ENCODE results near the gene SEMA3D. TPM values are rescaled to one million over a fixed set of nuclear protein-coding genes. Genes with fewer than 3 reads are reported as not detected.

SEMA3D gene
- total RNA-seq, 1 donor from 2014 or later, result 9.4 TPM

DNA sequence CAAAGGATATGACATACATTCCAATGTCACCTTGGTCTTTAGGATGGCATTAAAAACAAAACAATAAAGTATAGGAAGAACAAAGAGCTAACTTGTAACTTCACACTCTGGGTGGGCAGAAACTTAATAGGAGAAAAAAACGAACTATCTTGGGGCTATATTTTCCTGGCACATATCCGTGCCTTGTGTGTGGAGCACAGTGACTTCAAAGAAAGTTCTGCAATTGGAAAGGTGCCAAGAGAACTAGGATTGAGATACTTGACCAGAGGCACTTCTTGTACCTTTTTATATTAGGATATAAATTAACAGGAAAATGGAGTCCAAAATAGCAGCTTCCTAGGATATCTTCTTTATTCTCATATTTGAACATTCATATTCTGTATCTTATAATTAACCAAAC, 148.4 kb downstream of the SEMA3D start:
- DNase-seq (ENCODE audit: low read depth in 2 of 2), result no peak

DNA sequence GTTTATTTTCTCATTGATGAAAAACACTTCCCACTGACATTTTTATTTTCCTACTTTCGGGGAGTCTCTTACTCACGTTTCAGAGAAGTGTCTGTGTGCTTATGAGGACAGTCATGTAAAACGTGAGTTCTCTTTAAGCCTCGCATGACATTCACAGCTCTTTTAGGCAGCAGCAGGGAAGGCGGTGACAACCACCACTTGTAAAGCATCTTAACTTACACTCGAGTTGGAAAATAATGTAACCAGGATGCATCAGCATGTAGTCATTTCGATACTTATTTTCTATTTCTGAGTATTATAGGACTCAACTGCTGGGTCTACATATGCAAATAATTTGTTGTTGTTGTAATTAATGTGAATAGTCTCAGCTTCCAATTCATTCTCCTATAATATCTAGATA, 153.6 kb downstream of the SEMA3D start:
- DNase-seq (ENCODE audit: low read depth in 2 of 2), result no peak

DNA sequence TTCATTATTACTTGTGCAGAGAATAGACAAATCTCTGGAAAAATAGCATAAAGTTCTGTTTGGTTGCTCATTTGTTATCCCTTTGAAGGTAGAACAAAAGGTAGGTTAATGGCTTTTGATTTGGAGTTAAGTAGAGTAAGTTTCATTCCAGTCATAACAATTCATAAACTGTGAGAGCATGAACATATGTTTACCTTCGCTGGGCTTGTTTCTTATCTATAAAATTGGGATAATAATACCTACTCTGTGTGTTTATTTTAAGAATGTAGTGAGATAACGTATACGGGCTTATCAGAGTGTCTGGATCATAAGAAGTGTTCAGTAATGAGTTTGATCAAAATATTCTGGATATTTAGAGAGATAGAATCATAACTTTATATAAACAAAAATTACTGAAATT, 155.4 kb downstream of the SEMA3D start:
- no peak for DNase-seq (ENCODE audit: low read depth in 2 of 2)

DNA sequence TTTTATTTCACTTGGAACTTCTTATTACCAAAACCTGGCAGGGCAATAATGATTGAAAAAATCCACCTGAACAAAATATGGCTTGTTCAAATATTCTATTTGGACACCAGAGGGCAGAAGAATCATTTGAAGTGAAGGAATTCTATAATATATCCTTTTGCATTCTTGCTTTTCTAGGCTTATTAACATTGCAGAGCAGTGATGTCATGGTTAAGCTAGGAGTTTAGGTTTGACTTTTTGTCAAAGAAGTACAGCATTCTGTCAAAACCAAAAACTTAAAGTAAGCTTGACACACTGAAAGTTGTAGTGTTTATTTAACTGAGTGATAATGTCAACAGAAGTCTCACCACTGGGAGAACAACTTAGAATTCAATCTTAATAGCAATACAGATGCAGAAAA, 156.0 kb downstream of the SEMA3D start:
- peak; percentile 26 to 46 for DNase-seq (ENCODE audit: low read depth in 2 of 2)

DNA sequence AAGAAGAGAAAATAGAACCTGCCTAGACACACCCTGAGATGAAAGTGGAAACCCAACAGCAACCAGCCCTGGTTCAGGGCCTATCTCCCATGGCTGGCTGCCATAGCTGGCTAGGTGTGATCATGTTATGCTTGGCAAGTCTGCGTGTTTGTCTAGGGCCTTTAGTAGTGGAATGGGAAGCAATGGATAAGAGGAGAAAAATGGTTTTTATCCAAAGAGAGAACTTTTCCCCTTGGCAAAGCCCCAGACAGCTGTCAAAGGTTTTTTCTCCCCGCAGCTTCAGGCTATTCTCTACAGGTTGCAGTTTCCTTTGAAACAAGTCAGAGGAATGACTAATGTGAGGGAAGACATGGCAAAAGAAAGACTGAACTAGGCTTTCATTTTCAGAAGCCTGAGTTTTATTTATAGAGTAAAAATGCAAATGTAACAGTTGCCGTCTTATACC, 161.5 kb downstream of the SEMA3D start:
- DNase-seq (ENCODE audit: low read depth in 2 of 2), result peak; percentile 72 to 87

DNA sequence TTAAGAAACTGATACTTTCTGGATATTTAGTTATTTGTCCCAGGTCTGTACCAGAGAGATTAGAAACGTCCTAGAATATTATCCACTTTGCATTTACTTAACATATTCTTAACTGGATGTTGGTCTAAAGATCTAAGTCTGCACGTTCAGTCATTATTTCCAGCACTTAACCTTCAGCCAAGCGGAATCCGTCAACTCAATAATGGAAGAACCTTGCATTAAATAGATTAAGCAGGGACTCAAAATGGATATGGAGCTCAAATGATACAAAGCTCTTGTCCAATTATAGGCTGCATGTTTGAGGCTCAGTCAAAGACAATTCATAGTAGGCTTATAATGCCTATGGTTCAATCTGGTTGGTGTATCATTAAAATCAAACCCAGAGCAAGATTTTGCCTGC, 162.9 kb downstream of the SEMA3D start:
- DNase-seq (ENCODE audit: low read depth in 2 of 2), result no peak

DNA sequence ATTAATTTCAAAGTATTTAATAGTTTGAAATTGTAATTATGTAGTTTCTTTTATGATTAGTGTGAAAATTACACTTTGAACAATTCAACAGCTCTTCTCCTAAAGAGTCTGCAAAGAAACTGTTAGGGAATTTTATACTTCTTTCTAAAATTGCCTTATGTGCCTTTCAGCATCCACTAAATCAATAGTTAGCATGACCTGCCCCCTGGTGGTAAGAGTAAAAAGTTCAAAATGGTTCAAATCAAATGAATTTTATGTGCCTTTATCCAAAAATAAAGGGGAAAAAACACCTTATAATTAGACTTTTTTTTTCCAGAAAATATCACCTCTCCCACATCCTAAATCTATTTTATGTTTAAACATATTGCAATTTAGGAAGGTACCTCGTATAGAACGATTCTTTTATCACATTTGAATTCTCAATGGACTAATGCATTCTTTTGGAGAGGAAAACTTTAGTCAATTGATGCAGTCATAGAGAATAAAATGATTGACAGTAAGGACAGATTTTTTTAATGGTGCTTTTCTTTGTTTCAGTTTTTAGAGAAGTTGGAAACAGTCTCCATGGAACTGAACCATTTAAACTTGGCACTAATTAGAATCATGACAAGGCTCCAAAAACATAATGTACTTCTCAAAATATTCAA, 163.7 kb downstream of the SEMA3D start:
- DNase-seq (ENCODE audit: low read depth in 2 of 2), result peak; percentile 43 to 55

DNA sequence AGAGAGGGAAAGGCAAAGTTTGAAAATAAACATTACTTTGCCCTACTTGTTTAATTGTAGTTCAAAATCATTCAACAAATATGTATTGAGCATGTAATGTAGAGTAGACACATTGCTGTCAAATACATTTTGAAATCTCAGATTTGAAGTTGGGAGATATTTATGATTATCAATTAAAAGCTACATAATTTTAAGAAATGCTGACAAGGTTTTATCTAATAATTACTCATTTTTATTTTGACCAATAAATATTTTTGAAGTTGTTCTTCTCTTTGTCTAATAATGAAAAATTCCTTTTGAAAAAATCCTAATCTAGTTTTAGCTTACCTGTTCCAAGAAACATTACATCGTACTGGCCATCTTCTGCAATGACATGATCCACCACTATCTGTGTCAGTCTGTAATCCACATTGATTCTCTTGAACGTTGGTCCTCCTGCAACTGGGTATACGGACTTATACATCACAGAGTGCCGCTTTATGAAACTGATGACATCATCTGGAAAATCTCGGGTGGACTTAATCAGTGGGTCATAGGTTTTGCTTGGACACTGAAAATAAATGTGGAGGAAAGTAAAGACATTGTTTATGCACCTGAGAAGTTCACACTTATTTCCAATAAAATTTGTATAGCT, 164.7 kb downstream of the SEMA3D start:
- DNase-seq (ENCODE audit: low read depth in 2 of 2), result no peak

DNA sequence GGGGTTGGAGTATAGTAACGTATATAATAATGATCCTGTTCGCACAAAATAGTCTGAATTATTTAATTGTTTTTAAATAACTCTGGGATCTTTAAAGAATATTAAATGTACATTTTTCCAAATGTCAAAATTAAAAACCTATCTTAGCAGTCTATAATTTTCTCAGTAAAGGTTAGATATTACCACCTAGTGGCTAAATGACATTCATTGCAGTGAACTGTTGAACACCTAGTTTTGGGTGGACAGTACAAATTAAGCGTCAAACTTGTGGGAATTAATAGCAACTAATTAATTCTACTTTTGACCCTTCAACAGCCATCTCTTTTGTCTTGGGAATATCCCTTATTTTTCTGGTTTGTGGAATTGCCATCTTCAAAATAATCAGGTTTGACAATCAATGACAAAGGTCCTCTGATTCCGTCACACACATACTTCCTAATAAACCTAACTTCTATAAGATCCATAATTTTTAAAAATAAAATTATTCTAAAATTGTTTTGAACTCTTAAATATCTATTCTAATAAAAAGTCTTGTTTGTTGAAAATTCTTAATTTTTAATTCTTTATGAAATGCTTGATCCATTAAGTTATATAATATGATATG, 165.7 kb downstream of the SEMA3D start:
- DNase-seq (ENCODE audit: low read depth in 2 of 2), result peak; percentile 26 to 30

DNA sequence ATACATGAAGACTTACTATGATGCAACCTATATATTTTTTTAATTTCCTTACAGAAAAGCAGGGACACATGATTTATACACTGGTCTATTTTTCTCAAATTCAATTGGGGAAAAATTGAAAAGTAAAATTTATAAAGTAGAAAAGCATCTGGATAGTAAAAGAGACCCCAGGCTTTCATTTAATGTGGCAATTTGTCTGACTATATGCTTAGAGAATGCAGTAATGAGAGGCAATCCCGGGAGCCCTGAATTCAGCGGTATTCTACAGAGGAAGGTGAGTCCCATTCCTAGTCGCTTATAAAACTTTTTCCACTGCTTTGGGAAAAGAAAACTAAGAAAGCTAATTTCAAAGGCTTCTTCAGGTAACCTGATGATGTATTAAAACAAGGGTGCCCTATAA, 167.1 kb downstream of the SEMA3D start:
- no peak for DNase-seq (ENCODE audit: low read depth in 2 of 2)

DNA sequence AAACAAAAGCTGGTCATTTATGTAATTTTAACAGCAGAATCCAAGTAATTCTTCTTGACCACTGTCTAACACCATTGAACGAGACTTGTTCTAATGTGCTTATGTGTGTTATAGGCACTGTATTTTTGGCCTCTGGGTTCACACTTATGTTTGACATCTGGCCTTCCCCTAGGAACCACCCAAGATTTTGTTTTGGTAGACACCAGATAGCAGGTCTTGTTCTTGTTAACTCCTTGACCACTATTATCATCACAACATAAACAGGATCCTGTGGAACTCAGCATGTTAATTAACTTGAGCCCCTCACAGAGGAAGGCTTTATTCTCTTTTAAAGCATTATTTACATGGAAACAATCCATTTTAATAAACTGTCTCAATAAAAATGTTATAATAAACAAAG, 167.7 kb downstream of the SEMA3D start:
- no peak for DNase-seq (ENCODE audit: low read depth in 2 of 2)

DNA sequence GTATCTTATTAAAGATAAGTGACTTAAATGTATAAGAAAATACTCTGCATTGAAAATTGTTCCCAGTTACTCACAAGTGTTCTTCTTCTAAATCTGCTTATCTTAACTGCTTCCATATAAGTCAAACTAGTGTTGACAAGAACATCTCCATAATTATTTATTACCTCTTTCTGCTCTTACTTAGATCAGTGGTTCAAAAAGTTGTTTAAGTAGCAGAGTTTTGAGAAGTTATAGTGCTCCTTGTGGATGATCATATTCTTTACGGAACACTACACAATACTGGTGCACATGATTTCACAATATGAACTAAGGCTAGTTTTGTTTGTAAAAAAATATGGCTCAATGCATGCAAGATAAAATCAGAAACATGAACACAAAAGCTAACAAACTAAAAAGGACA, 168.4 kb downstream of the SEMA3D start:
- no peak for DNase-seq (ENCODE audit: low read depth in 2 of 2)

DNA sequence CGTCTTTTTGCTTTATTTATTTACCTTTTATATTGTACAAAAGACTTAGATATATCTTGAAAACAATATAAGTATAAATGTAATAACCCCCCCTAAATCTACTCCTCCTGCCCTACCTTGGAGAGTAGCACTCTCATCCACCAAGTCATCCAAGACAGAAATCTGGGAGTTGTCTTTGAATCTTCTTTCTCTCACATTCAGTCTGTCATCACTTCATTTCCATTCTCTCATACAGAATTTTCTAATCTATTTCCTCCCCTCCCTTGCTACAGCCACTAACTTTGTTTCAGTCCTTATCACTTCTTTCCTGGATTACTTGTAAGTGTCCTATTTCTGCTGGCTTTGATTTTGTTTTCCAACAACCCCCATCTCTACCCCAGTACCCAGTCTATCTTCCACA, 170.6 kb downstream of the SEMA3D start:
- DNase-seq (ENCODE audit: low read depth in 2 of 2), result no peak

DNA sequence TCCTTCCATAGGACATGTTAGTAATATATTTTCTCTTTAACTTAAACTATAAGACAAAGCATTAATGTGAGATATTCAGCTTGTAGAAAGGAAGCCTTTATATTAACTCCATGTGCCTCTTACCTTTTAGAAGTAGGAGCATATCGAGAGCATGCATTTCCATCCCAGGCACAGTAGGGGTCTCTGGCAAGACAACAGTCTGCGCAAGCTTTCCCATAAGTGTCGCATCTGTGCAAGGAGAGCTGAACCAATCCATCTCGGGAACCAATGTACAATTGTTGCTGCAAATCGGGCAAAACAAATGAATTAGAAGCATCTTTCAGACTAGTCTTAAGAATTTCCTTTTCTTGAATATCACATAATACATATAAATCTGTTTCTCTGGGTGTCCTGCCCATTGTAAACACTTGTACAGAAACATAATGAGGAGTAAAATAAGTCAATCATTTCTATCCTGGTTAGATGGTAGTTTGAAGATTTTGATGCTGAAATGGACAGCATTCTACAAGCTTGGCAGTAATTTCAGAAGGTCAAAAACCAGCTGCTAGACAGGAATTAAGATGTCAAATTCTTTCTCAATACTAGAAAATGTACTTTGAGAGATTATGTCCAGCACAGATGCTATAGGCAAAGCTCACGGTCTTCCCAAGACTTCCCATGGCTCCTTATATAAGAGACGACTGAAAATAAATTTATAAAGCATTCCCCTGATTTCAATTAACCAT, 171.8 kb downstream of the SEMA3D start:
- DNase-seq (ENCODE audit: low read depth in 2 of 2), result no peak

DNA sequence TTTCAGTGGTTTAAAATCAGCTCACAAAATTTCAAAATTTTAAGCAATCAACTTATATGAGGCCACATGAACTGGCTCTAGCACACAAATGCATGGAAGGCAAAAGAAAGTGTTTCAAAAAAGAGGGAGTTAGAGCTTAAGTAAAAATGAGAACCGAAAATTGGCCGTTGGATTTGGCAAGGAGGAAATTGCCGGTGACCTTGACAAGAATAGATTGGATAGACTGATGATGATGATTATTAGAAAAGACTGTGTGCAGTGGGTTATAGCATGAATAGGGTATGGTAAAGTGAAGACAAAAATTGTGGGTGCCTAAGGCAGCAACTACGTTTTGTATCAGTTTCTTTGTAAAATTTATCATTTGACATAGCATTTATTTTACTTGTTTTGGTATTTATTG, 175.7 kb downstream of the SEMA3D start:
- DNase-seq (ENCODE audit: low read depth in 2 of 2), result no peak

DNA sequence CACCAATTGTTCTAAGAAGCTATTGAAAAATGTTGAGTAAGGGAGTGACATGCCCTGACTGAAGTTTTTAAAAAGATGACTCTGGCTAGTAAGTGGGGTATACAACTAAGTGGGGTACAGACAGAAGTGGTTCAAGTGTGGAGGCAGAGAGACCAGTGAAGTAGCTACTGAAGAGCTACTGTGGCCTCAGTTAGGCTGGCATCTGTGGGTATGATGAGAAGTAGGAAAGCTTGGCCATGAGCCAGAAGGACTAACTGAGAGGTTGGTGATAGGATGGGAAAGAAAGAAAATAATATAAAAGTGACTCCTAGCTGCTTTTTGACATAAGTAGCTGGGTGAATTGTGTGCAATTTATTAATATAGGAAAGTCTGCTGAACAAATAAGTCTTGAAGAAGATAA, 176.6 kb downstream of the SEMA3D start:
- DNase-seq (ENCODE audit: low read depth in 2 of 2), result no peak

DNA sequence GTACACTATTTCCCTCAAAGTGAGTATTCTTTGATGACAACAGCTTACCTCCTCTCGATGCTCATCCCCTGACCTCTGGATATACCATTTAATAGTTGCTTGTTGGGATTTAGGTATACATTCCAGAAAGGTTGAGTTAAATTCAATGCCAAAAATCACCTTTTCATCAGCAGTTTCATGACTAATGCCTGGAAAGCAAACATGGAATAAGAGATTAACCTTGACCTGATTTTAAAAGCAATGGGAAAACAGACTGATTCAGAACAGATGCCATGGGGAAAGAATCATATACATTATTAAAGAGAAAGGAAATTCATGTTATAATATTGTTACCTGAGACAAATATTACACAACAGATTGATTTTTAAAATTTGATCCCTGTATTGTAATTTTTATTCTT, 180.1 kb downstream of the SEMA3D start:
- DNase-seq (ENCODE audit: low read depth in 2 of 2), result no peak

DNA sequence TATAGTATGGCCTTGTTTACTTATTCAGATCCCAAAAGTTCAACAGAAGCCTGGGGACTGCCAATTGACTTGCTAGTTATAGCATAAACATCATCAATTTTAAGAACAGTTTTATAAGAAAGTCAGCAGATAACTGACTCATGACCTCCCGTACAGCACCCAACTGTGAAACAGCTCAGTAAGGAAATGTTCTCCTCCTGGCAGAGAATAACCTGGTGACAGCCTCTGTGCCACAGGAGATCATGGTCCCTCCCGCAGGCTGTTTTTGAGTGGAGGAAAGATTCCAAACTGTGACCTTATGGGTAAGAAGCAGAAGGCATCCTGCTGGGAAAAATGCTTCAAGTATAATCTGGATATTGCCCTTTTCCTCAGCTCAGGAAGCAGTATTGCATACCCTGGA, 182.5 kb downstream of the SEMA3D start:
- DNase-seq (ENCODE audit: low read depth in 2 of 2), result no peak

DNA sequence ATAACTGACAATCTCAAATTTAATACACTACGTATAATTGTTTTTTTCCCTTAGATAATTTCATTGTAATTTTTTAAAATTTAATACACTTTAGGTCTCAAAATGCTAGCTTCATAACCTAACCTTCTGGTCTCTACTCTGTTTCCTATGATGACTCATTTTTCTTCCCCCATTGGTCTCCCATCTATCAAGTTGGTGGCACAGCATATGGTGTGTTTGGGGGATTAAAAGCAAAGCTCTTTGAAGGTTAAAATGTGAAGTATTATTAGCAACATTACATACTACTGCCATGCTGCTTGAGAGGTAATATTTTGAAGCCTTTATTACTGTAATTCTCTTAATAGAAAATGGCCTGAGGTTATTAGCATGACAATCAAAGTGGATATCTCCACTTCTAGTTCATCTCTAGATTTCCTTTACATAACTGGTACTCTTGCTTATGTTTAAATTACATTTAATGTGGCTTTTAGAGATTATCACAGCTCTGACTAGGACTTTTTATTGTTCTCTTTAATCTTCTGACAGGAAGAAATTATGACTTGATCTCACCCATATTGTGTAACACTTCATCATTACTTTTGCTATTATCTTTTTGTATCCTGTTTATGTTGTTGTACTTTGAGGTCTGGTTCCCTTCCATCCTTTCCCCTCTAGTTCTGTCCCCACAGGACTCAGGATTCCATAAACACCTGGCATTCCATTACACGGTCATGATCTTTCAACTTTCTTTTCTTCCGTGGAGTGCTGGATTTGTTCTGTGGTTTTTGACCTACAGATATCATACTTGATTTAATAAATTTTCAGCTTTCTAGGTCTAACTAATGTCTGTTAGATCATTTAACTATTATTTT, 185.1 kb downstream of the SEMA3D start:
- DNase-seq (ENCODE audit: low read depth in 2 of 2), result peak; percentile 39 to 60

DNA sequence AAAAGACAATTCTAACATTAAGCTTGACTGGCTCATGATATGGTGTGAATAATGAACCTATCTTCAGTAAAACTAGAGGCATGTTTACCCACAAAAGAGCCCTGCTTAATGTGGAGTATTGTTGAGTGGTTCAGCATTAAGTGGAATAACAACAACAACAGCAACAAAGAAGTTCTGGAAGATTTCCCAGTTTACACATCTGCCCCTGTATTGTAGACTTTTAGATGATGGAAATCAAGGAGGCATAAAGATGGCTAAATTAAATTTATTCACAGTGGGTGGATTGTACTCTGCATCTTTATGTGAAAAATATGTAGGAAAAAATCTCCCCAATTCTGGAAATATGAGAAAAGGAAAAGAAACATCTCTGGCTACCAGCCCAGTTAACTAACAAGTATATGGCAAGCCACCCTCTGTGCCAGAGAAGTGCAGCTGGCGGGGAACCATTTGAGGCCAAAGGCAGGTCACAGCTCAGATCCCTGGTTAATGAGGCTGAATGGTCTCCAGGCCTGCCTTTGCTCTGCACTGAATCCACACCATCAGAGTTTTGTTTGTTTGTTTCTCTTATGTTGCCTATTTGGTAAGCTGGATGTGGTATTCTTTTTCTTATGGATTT, 186.0 kb downstream of the SEMA3D start:
- DNase-seq (ENCODE audit: low read depth in 2 of 2), result peak in 1 of 2 donors; percentile 23

DNA sequence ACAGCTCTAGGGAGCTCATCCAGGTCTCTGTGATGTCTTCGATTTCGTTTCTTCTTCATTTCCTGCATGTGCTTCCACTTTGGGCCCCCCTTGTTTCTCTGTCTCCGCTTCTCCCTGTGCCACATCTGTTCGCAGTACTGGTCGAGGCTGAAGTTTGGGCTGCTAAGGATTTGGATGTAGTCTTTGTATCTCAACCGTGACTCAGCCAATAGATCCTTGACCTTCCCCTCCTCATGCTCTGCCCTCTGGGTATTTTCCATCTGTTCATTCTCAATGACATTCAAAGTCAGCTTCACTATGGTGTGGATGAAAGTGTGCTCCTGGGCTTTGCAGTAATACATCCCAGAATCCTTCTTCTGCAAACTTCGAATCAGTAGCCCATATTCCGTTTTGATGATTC, 187.4 kb downstream of the SEMA3D start:
- no peak for DNase-seq (ENCODE audit: low read depth in 2 of 2)
